Limb (tissue), 2 donors: ENCODE measurements around the gene NMB.
"Not testable (repeated sequence)": the region's sequence is repeated elsewhere in the genome, so short reads cannot be mapped to it uniquely, and the experiment has no call there.

Source experiments
- DNase-seq, 2 donors: peaks; one replicate each; pipeline ENCODE4 v3.0.0-alpha.2; 2016; ENCODE audit errors: extremely low spot score in 2 of 2

Gene NMB, protein sequence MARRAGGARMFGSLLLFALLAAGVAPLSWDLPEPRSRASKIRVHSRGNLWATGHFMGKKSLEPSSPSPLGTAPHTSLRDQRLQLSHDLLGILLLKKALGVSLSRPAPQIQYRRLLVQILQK

DNA sequence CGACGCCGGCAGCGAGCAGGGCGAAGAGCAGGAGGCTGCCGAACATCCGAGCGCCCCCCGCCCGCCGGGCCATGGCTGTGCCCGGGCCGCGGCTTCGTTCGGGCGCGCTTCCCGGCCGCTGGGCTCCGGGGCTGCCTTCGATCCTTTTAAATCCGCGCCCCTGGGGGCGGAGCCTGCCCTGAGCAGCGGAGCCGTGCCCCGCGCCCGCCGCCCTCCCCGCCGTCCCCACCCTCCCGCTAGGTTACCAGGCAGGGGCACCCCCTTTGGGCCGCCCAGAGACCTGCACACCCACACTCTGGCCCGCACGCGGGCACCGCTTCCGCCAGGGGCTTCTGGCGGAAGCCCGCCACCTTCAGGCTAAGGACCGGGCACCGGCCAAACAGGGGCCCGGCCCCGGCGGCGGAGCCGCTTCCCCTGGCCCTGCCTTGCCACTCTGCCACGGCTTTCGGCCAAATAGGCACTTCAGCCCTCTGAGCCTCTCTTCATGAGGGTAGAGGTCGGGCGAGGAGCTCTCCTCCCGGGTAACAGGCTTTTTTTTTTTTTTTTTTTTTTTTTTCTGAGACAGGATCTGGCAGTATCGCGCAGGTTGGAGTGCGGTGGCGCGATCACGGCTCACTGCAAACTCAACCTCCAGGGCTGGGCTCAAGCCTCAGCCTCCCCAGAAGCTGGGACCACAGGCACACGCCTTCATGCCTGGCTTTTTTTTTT is at the start of gene NMB:
NMB (minus strand) TSS at position 120 of the 708 bp plus-strand sequence; CDS start at position 73, 47 bp downstream.
- DNase-seq: peak; percentile 53 to 84

DNA sequence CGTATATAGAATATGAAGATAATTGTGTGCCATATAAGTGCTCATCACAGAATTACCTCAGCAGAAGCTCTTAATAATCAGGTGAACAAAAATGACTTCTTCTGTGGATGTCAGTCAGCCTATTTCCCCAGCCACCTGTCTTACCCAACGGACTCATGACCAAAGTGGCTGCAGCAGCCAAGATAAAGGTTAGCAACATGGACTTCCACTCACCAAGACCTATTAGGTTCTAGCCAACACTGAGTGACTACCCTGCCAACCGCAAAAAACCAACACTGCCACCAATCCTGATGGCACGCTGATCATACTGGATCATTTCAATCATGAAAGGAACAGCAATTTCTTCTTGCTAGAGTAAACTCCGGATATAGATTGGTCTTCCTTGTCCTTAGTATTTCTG is 45.8 kb upstream of the NMB start:
- DNase-seq: no peak

DNA sequence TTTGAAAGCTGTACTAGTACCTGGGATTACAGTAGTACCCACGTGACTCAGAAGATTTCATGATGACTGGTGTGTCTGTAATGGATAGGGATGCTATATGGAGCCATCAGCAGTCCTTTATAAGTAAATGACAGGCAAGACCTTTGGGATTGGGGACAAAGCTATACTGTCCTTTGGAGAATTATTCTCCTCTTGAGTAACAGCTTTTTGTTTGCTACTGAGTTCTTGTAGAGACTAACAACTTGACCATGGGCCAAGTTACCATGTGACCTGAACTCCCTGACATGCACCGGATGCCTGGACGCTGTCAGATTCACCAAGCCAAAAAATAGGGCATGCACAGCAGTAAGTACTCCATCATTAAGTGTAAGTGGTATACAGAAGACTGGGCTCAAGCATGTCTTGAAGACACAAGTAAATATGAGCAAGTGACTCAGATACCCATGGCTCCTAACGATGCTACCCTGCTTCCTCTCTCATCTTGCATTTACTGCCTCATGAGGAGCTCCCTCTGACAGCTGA is 45.0 kb upstream of the NMB start:
- no peak for DNase-seq

DNA sequence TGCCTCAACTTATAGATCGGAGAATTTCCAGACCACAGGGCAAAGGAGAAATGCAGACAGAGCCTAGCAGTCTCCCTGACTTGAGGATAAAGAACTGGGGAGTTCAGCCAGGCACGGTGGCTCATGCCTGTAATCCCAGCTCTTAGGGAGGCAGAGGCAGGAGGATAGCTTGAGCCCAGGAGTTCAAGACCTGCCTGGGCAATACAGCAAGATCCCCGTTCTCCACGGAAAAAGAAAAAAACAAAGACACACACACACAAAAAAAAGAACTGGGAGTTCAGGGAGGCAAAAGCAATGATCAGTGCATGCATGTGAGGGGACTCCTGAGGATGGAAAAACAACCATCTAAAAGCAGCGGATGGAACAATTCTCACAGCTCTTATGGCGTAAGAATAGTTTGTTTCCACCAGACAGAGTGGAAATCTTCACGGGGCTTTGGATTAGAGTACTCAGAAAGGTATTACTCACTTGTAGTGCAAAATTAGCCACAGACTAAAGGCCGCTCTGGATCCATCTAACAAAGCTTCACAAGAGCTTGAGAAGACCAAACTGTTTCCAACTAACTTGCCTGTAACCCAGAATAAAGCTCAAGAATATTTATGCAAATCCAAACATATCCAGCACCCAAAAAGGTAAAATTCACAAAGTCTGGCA is 41.7 kb upstream of the NMB start:
- DNase-seq: no peak

DNA sequence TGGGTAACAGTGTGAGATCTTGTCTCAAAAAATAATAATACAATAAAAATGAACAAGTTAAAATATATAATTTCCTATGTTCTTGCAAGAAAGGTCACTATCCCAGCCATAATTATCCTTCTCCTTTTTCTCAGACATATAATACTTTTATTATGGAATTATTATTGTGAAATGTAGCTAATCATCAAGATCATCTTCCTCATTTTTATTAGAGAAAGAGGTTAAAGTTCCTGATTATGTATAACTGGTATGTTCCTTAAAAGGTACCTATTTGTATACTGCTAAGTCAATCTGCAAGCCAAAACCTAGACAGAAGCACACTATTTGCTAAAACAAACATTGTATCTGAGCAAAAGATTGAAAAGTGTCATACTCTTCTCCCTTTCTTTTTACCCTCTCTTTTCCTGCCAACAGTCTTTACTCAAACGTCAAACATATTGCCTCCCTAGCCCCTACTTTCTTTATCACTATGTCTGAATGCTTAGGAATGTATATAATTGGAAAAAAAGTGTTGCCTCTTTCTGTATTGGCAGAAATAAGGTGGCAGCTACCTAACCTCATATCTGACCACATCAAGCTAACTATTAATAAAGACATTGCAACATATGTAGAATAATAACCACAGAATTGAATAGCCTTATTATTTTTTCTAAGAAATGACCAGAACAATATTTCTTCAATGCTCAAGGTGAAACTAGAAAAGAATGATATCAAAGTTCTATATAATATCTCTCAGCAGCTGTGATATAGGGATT is 39.4 kb upstream of the NMB start:
- DNase-seq: no peak

DNA sequence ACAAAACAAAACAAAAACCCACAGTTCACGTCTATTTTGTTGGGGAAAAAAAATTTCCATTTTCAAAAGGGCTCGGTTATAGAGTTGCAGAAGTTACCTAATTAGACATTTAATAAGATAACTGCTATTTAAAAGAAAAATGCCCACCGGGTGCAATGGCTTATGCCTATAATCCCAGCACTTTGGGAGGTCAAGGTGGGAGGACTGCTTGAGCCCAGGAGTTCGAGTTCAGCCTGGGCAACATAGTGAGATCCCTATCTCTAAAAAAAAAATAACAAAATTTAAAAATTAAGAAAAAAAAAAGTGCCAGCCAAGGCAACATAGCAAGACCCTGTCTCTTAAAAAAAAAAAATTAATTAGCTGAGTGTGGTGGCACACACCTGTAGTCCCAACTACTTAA is 38.8 kb upstream of the NMB start:
- DNase-seq: no peak

DNA sequence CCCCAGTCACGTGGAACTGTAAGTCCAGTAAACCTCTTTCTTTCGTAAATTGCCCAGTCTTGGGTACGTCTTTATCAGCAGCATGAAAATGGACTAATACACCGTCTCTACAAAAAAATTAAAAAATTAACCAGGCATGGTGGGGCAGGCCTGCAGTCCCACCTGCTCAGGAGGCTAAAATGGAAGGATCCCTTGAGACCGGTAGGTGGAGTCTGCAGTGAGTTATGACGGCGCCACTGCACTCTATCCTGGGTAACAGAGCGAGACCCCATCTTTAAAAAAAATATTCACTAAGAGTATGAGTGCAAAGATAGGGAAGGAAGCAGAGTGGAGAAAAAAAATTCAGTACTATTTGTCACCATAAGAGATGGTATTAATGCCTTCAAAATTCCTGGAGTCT is 32.3 kb upstream of the NMB start:
- DNase-seq: no peak

DNA sequence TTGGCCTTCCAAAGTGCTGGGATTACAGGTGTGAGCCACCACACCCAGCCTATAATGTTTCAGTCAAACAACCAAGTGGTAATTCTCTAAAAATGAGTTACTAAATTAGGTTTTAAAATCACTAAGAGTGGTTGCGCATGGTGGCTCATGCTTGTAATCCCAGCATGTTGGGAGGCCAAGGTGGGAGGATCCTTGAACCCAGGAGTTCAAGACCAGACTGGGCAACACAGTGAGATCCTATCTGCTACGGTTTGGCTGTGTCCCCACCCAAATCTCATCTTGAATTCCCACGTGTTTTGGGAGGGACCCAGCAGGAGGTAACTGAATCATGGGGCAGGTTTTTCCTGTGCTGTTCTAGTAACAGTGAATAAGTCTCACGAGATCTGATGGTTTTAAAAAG is 31.9 kb upstream of the NMB start:
- no peak for DNase-seq

DNA sequence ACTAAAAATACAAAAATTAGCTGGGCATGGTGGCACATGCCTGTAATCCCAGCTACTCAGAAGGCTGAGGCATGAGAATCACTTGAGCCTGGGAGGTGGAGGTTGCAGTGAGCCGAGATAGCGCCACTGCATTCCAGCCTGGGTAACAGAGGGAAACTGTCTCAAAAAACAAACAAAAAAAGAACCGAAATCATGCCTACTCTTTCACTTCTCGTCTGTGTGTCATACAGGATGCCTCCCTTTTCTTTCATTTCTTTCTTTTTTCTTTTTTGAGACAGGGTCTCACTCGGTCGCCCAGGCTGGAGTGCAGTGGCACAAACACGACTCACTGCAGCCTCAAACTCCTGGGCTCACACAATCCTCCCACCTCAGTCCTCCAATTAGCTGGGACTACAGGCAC is 28.4 kb upstream of the NMB start:
- not testable (repeated sequence) for DNase-seq

DNA sequence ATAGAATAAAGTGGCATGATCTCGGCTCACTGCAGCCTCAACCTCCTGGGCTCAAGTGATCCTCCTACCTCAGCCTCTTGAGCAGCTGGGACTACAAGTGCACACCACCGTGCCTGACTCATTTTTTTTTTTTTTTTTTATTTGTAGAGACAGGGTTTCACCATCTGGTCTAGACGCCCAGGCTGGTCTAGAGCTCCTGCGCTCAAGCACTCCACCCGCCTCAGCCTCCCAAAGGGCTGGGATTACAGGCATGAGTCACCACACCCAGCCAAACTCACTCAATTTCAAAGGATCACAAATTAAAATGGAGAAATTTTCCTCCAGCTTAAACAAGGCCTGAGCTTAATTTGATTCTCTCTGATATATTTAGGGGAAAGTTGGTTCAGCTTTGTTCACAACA is 27.3 kb upstream of the NMB start:
- DNase-seq: no peak

DNA sequence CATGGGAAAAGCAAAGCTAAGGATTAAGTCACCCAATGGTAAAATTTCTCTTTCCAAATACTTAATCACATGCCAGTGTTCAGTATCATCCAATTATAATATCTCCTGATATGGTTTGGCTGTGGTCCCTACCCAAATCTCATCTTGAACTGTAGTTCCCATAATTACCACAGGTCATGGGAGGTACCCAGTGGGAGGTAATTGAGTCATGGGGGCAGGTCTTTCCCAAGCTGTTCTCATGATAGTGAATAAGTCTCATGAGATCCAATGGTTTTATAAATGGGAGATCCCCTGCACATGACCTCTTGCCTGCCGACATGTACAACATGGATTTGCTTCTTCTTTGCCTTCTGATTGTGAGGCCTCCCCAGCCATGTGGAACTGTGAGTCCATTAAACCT is 26.1 kb upstream of the NMB start:
- no peak for DNase-seq

DNA sequence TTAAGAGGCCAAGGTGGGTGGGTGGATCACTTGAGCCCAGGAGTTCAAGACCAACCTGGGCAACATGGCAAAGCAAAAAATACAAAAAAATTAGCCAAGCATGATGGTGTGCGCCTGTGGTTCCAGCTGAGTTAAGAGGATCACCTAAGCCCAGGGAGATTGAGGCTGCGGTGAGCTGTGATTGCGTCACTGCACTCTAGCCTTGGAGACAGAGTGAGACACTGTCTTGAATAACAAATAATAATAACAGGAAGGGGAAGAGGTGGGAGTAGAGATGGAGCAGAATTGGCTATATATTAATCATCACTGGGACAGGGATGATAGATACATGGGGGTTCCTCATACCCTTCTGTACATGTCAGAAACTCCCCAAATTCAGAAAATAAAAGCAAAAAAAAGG is 23.8 kb upstream of the NMB start:
- no peak for DNase-seq

DNA sequence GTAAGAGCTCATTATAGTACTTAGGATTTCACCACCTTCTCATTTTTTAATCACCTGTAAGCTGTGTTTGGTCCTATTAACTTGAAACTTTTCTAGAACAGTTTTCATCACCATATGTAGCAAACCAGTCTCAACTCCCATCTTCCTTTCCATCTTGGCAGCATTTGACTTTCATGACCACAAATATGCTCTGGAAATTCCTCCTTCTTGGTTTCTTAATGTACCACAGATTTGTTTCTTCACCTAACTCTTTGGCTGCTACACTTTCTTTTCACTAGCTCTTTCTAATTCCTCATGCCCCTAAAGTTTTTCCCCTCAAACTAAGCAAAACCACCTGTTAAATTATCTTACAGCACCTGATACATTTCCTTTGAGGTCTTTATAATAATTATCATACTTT is 13.2 kb upstream of the NMB start:
- no peak for DNase-seq

DNA sequence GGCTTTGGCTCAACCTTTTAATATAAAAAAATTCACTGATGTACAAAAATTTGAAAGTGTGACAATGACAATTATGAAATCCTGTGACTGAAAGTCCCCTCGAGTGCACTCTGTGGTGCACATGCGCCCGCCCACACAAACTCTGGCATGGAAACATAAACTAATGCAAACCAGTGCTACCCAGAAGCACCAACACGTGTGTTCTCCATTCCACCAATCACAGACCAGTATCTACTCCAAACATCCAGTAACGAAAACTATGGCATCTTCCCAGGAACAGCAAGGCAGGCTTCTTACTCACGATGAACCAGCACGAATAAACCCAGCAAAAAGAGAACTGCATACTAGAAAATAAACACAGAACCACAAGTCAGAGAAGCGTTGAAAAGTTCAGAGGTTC is 11.7 kb upstream of the NMB start:
- DNase-seq: no peak

DNA sequence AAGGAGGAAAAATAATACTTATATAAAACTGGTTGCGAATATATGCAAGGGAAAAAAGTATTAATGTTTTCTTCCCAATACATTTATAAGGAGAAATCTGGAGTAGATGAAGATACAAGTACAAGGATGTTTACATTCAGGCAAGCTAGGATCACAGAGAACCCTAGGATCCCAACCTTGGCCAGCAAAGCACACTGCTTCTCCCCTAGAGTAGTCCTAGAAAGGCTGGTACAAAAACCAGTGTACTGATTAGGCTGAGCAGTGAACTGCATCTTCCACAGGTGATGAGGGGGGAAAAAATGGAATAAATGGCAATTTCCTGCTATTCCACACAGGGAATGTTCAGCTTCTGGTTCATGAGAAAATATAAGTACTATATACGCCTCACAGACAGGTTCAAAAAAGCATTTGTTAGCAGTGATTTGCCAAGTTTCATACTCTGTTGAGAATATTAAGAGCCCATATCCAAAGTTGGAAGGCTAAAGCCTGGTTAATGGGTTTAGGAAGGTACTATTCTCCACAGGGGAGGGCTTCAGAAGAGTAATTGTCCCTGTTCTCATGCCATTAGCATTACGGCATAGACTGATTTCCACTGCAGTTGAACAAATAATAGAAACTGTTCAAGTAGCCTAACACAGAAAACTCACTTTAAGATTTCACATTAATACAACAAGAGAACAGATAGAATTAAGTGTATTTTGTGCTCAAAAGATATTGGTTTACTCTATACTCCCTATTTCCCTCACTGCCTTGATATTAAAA is 10.4 kb upstream of the NMB start:
- DNase-seq: no peak

DNA sequence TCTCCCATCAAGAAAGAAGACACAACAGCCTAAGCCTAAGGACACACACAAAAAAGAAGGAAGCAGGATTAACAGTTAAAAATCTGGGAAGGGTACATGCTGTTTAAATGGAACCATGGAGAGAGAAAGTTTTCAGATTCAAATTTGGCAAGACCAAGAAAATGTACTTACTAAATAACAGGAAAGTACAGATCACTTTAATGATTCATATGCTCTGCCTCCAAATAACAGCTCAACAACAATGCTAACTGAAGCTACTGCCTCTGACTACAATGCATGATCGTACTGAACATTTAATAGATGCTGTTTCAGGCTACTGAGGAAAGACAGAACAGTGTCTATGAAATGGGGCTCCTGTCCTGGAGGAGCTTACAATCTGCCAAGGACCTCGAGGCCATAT is 8.4 kb upstream of the NMB start:
- no peak for DNase-seq

DNA sequence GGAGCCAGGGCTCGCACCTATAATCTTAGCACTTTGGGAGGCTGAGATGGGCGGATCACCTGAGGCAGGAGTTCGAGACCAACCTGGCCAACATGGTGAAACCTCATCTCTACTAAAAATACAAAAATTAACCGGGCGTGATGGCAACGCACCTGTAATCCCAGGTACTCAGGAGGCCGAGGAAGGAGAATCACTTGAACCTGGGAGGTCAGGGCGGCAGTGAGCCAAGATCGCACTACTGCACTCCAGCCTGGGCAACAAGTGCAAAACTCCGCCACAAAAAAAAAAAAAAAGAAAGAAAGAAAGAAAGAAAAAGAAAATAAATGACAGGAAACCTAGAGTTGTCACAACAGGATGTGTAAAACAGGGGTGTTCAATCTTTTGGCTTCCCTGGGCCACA is 3.0 kb upstream of the NMB start:
- DNase-seq: no peak

DNA sequence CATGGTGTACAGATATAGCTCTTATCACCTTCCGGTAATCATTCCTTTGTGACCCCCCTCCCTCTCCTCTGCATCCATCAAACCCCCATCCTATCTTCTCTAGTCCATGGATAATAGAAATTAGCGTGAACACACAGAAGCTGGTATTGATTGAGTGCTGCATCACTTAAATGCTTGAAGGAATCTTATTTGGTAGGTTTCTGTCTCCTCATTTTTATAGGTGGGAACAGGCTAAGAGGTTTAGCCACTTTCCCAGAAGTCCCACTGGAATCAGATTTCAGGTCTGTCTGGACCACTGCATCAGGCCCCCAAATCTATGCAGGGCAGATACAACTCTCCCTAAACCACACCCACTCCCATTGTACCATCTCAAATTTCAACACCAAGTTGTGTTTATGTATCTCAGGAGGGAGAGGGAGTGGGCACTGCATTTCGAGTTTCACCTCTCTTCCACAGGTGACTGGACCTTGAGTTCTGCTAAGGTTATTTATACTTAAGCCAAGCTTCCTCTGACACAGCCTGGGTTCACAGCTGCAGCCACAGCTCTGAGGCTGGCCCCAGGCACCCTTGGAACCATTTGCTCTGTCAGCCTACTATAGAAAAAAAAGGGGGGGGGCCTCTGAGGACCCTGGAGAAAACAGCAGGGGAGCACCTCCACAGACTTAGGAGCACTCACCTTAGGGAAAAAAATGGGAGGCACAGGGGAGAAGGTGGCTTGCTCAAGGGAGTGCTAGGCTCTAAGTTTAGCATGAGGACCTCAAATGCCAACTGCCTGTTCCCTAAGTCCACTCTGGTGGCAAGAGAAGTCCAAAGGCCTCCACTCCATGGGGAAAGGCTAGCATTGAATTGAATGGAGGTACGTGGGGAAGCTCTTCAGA is 2.1 kb upstream of the NMB start:
- DNase-seq: no peak

DNA sequence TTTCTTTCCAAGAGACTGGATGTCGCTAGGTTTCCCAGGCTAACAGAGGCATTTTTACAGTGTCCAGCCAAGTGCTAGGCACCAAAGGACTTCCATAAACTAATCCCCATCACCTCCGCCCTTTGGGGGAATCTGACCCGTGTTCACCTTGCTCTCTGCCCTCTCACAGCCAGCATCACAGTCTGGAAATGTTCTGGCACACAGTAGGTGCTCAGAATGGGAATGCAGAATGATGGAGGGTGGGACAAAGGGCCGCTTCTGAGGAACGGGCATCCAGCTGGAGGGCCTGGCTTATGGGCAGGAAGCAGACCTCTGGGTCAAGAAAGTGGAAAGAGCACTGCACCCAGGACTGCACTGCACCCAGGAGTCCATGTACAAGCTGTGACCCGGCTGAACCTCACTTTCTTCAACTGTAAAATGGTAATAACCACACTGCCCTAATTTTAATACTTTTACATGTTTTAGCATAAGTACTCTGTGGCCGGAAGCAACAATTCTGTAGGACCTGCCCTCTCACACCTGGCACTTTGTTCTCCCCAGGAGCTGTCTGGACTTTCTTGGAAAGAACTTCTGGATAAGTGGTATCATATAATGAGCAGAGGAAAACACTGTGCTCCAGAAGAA is 901 bp upstream of the NMB start:
- DNase-seq: no peak

DNA sequence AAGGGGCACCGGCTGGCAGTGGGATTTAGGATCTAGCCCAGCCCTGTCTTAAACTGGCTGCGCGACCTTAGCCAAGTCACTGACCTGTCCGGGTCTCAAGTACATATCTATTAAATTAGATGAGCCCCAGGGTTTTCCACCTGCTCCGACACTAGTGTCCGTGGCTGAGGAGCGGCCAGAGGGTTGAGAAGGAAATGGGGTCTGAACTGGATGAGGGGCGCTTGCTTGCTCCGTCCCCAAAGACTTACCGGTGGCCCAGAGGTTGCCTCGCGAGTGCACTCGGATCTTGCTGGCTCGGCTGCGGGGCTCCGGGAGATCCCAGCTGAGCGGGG is 285 bp downstream of the NMB start:
- DNase-seq: no peak
